Occipital lobe (tissue), 2 donors: ENCODE results near the gene RCC2. TPM values are rescaled to one million over a fixed set of nuclear protein-coding genes. Genes with fewer than 3 reads are reported as not detected.
"Not testable (repeated sequence)": the region's sequence is repeated elsewhere in the genome, so short reads cannot be mapped to it uniquely, and the experiment has no call there.

ENCODE experiments used
- DNase-seq: peaks from one replicate; lab custom pipeline; 2025; lab: John Stamatoyannopoulos, UW
- total RNA-seq: library from RNA; depleted of rRNA; stranded (reverse); fragments of >200 nt; gene quantifications from one replicate; pipeline ENCODE4 v1.2.3, GENCODE V29; 2014

RCC2 gene
- total RNA-seq, 1 donor from 2014 or later, result 26.8 TPM

GRCh38 chr1:17419626-17420328 is 19.7 kb downstream of the RCC2 start:
- DNase-seq, result peak; percentile 69

GRCh38 chr1:17416389-17416788 is 23.1 kb downstream of the RCC2 start:
- DNase-seq, result no peak

GRCh38 chr1:17414022-17414421 is 25.5 kb downstream of the RCC2 start:
- DNase-seq, result no peak

DNA sequence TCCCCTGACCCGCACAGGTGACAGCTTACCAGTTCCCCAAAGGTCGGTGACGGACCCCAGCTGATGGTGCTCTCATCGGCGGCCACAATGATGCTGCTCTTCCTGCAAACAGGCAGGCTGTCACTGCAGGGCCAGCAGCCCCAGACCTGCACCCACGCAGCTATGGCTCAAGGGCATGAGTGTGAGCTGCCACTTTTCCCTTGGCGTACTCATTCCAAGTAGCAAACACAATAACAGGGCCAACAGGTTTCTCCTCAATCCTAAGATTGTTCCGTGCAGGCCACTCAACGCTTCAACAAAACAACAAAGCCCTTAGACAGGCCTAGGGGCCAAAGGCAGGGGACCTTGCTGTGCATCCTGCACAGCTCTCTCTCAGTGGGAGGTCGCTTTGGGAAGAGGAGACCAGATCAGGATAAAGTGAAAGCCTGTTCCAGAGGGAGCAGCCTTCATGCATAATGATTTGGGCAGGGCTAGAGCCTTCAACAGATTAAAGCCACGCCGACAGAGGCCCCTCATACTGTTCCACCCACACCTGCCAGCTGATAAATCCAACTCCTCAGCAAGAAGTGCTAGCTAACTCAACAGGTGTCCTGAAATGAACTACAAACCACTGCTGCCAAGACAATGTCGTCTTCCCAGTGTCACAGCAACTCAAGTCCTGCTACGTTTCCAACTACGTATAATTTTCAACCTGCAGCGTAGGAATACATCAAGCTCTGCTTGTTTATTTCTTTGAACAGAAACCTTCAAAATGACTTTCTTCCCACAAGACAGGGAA is 27.2 kb downstream of the RCC2 start:
- no peak for DNase-seq

- DNase-seq, result no peak
Measured at GRCh38 chr1:17409391-17409811, 30.1 kb downstream of the RCC2 start.

- not testable (repeated sequence) for DNase-seq
Measured at GRCh38 chr1:17407786-17408514, 31.5 kb downstream of the RCC2 start.

- not testable (repeated sequence) for DNase-seq
Measured at GRCh38 chr1:17406760-17407475, 32.6 kb downstream of the RCC2 start.

GRCh38 chr1:17405898-17406759 is 33.3 kb downstream of the RCC2 start:
- DNase-seq, result peak; percentile 14

GRCh38 chr1:17404820-17405219 is 34.7 kb downstream of the RCC2 start:
- DNase-seq, result no peak

- DNase-seq, result no peak
Measured at GRCh38 chr1:17404034-17404684, 35.3 kb downstream of the RCC2 start.

GRCh38 chr1:17403081-17403480 is 36.4 kb downstream of the RCC2 start:
- no peak for DNase-seq

DNA sequence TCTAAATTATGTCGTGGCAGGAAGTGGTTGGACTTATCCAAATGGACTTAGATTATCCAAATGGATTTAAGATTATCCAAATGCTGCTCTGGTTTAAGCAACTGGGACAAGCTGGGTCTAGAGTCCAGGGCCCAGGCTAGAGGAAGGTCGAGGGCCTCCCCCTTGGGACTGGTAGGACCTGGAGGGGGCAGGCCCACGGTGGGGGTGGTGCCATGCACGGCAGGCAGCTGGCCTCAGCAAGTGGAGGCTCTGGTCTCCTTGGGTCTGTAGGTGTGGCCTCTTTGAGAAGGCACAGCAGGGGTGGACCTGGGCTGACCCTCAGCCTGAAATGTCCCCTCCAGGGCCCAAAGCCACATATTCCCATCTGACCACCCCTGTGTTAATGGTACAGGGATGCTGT is 37.6 kb downstream of the RCC2 start:
- no peak for DNase-seq

- no peak for DNase-seq
Measured at GRCh38 chr1:17400725-17401341, 38.6 kb downstream of the RCC2 start.

- DNase-seq, result no peak
Measured at GRCh38 chr1:17397910-17398695, 41.4 kb downstream of the RCC2 start.

- no peak for DNase-seq
Measured at GRCh38 chr1:17393230-17393629, 46.2 kb downstream of the RCC2 start.

GRCh38 chr1:17392199-17392740 is 47.2 kb downstream of the RCC2 start:
- DNase-seq, result no peak

- DNase-seq, result no peak
Measured at GRCh38 chr1:17381161-17381560, 58.3 kb downstream of the RCC2 start.

DNA sequence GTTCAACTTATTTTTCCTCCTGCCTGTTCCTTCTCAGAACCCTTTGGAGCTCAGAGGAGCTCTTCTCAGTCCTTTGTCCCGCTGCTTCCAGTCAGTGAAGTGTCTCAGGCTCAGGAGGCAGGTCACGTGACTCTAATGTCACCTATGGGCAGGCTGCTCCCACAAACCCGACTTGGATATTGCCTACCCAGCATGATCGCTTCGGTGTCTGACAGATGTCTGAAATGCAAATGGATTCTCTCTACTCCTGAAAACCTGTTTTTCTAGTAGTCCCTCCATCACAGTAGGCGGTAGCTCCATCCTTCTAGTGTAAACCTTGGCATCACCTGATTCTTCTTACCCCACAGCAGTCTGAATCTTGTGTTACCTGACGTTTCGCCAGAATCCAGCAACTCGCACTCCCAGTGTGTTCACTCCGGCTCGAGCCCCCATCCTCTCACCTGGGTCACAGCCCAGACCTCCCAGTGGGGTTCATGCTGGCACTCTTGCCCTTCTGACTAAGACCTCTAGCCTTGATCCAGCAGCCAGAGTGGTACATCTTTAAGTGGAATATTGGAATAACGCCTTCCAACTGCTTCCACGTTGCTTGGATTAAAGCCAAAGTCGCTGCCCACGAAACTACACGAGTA is 62.0 kb downstream of the RCC2 start:
- DNase-seq, result no peak
